ENCODE measurements around the gene IVL.

Gene IVL

GRCh38 chr1:152933196-152933595 lies 24.9 kb downstream of the IVL start:
- DNase-seq (ENCODE audit: extremely low spot score) = no peak
- ChIA-PET CTCF (interaction anchor here (0.9 to 3.2 kb wide), 3 partner anchors 10 to 289 kb away, joined by 3 to 11 read pairs (median 3); no protein-coding TSS in a partner anchor), POLR2A (no interaction called here)
- no peak for TF ChIP-seq CTCF (IDR thresholded peaks at IDR 0.05; ENCODE audit: control extremely low read depth, extremely low read depth, low read depth, missing control alignments)

- CTCF ChIA-PET = no interaction called here
- no peak for DNase-seq (ENCODE audit: extremely low spot score)
- TF ChIP-seq CTCF (IDR thresholded peaks at IDR 0.05; ENCODE audit: control extremely low read depth, extremely low read depth, low read depth, missing control alignments) = no peak
- POLR2A ChIA-PET = no interaction called here
These were observed 32.3 kb downstream of the IVL start for GRCh38 chr1:152940614-152941013.

- POLR2A ChIA-PET = no interaction called here
- TF ChIP-seq CTCF (IDR thresholded peaks at IDR 0.05; ENCODE audit: control extremely low read depth, extremely low read depth, low read depth, missing control alignments) = no peak
- no peak for DNase-seq (ENCODE audit: extremely low spot score)
- CTCF ChIA-PET = no interaction called here
These were observed 32.8 kb downstream of the IVL start for GRCh38 chr1:152941037-152941711.

- DNase-seq (ENCODE audit: extremely low spot score) = no peak
- TF ChIP-seq CTCF (IDR thresholded peaks at IDR 0.05; ENCODE audit: control extremely low read depth, extremely low read depth, low read depth, missing control alignments) = no peak
- ChIA-PET CTCF (no interaction called here), POLR2A (no interaction called here)
These were observed 33.8 kb downstream of the IVL start for GRCh38 chr1:152942161-152942560.

- no peak for TF ChIP-seq CTCF (IDR thresholded peaks at IDR 0.05; ENCODE audit: control extremely low read depth, extremely low read depth, low read depth, missing control alignments)
- POLR2A ChIA-PET = no interaction called here
- CTCF ChIA-PET = interaction anchor here (1.1 to 3.1 kb wide), 4 partner anchors 11 to 246 kb away, joined by 3 to 9 read pairs (median 6); no protein-coding TSS in a partner anchor
- no peak for DNase-seq (ENCODE audit: extremely low spot score)
These were observed 37.9 kb downstream of the IVL start for GRCh38 chr1:152946248-152946647.

GRCh38 chr1:152946651-152947256 lies 38.4 kb downstream of the IVL start, which contains the start of gene SPRR5:
SPRR5 (plus strand) TSS chr1:152947206; CDS start chr1:152948555, 1,349 bp downstream.
- TF ChIP-seq CTCF (IDR thresholded peaks at IDR 0.05; ENCODE audit: control extremely low read depth, extremely low read depth, low read depth, missing control alignments) = no peak
- ChIA-PET POLR2A (no interaction called here), CTCF (interaction anchor here (1.1 to 3.1 kb wide), 4 partner anchors 12 to 246 kb away, joined by 3 to 9 read pairs (median 6); no protein-coding TSS in a partner anchor)
- DNase-seq (ENCODE audit: extremely low spot score) = no peak

All from GM10248 (cell line).